H1 (cell line): ENCODE data around the gene GLI1. TPM values are rescaled to one million over a fixed set of nuclear protein-coding genes. Genes with fewer than 3 reads are reported as not detected.

Experiments used
- CEBPB ChIP-seq: IDR thresholded peaks from 2 replicates; pipeline ENCODE4 v1.6.1; 2012; ENCODE audit warnings: low read depth, low read length
- CHD7 ChIP-seq: fragments of 300-600 bp; sonication (generic); IDR thresholded peaks from 2 replicates; pipeline ENCODE4 v1.7.1; 2012; ENCODE audit warnings: low read length, moderate library complexity, mild to moderate bottlenecking, inconsistent platforms; ENCODE audit not compliant: insufficient replicate concordance
- CTBP2 ChIP-seq: IDR thresholded peaks from 2 replicates; pipeline ENCODE4 v1.7.0; 2011; ENCODE audit warnings: borderline replicate concordance, mild to moderate bottlenecking, moderate library complexity, mixed read lengths, low read length; ENCODE audit not compliant: insufficient read depth, insufficient read length
- KDM1A ChIP-seq: fragments of 200-600, 300-600 bp; sonication (generic); IDR thresholded peaks from 2 replicates; pipeline ENCODE4 v1.7.1; 2016; ENCODE audit warnings: mild to moderate bottlenecking, low read length, borderline replicate concordance
- SAP30 ChIP-seq: fragments of 300-600 bp; sonication (generic); IDR thresholded peaks from 2 replicates; pipeline ENCODE4 v1.7.1; 2012; ENCODE audit warnings: low read length, moderate library complexity, mild to moderate bottlenecking, inconsistent platforms; ENCODE audit not compliant: insufficient read depth, insufficient replicate concordance
- SP2 ChIP-seq: IDR thresholded peaks from 2 replicates; pipeline ENCODE4 v1.6.1; 2012; ENCODE audit warnings: mild to moderate bottlenecking, low read length, inconsistent platforms
- polyA plus RNA-seq, 7 experiments: library from polyadenylated mRNA; depleted of rRNA in 3 of 7; stranded (reverse) in 5 of 7; unstranded in 2 of 7; fragments of >200 nt in 5 of 7; fragments of 200-250 nt in 2 of 7; gene quantifications; 1 replicate in 5 of 7; 2 replicates in 1 of 7; 4 replicates in 1 of 7; pipeline versions ENCODE4 v1.2.1 to v1.2.3, GENCODE V29; 2011 to 2013; ENCODE audit warnings: missing spikeins in 2 of 7, mixed read lengths in 2 of 7
- total RNA-seq: library from RNA; stranded (reverse); fragmentation: NEBNext Ultra II Directional; extraction: Animal tissue kit (Norgen Biotek cat#: 25700); gene quantifications from 2 replicates; pipeline ENCODE4 v1.2.1, GENCODE V29; 2021

GLI1 gene
- total and polyA plus RNA-seq, 2 of the 8 experiments (the other 6 are each of a cell fraction or from before 2014, with no cell fraction given): 23.5 to 25.3 TPM

- TF ChIP-seq SP2 (no peak), CHD7 (no peak), CTBP2 (no peak), CEBPB (no peak), KDM1A (no peak), SAP30 (no peak)
Measured at GRCh38 chr12:57490126-57490525, 30.5 kb downstream of the GLI1 start (continued).
